ENCODE measurements around the gene CALN1.

DNA sequence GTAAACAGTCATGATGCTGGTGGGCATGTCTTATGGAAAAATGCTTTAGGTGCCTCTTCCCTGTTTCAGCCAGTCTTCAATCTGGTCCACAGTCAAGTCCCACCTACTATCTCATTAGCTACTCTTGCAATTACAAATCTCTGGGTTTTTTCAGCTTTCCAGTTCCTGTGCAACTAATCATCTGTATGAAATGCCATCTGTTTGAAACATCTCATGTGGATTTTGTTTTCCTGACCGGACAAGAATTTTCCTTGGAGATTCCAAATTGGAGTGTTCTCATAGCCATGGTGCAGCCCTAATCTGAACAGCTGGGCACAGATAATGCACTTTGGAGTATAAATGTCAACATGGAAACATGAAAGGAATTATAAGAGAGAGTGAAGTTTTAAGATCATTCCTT is 41.3 kb upstream of the CALN1 start:
- TF ChIP-seq, protein P1, sequence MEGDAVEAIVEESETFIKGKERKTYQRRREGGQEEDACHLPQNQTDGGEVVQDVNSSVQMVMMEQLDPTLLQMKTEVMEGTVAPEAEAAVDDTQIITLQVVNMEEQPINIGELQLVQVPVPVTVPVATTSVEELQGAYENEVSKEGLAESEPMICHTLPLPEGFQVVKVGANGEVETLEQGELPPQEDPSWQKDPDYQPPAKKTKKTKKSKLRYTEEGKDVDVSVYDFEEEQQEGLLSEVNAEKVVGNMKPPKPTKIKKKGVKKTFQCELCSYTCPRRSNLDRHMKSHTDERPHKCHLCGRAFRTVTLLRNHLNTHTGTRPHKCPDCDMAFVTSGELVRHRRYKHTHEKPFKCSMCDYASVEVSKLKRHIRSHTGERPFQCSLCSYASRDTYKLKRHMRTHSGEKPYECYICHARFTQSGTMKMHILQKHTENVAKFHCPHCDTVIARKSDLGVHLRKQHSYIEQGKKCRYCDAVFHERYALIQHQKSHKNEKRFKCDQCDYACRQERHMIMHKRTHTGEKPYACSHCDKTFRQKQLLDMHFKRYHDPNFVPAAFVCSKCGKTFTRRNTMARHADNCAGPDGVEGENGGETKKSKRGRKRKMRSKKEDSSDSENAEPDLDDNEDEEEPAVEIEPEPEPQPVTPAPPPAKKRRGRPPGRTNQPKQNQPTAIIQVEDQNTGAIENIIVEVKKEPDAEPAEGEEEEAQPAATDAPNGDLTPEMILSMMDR (optimal IDR thresholded peaks at IDR 0.05 in 1 of 3, IDR thresholded peaks at IDR 0.05 in 1 of 3, conservative IDR thresholded peaks at IDR 0.05 in 1 of 3; ENCODE audit: extremely low read depth in 1 of 3, insufficient read depth in 2 of 3, low read length in 3 of 3): no peak
- TF ChIP-seq EZH2 (IDR thresholded peaks at IDR 0.05; ENCODE audit: low read length): no peak
